ENCODE measurements around the gene MAN1C1.

MAN1C1 gene

DNA sequence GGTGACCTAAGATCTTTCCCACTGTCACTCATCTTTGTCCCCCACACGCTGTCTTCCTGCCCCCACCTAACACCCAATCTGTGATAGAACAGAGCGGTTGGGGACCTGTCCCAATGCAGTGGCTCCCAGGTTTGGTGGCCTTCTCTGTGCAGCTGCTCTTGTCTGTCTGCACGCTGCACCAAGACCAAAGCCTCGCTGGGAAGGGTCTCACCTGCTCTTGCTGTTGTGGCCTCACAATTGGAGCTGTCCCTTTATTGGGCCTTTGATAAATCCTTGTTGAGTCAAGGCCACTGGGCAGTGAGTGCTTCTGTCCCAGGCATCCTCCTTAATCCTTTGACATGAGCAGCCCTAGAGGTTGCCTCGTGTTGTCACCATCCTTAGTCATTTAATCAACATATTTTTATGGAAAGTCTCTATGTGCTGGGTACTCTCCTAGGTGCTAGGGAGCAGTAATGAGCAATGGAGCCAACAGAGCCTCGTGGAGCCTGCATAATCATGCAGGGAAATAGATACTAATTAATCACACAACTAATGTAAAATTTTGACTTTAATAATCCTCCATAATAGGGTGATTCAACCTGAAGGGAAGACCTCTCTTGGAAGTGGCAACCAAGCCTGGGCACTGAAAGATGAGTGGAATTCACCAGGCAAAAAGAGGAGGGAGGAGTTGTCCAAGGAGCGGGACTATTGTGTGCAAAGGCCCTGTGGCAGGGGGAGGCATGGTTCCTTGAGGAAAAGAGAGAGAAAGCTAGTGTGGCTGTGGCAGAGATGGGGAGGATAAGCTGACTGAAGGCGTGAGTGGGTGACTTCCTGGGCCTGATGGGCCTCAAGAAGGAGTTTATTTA lies 57.6 kb downstream of the MAN1C1 start:
- no peak overlapping the region for H3K18ac ChIP-seq (ENCODE audit: low read length)
- no peak overlapping the region for H2BK5ac ChIP-seq (ENCODE audit: low read length)
- no peak overlapping the region for H3K27ac ChIP-seq (ENCODE audit: low read depth, low read length)
- no peak overlapping the region for H3K56ac ChIP-seq (ENCODE audit: low read length)
- no CpG with 5 or more reads among the region's 8 CpGs for WGBS (ENCODE audit: extremely low coverage, insufficient coverage, low lambda C conversion rate)
- H4K5ac ChIP-seq (ENCODE audit: low read length), result no peak overlapping the region
- no peak overlapping the region for H4K8ac ChIP-seq (ENCODE audit: low read depth, low read length)
- H3K4me3 ChIP-seq (ENCODE audit: low read length), result no peak overlapping the region
- DNase-seq, result peak; percentile 23
- no peak overlapping the region for H3K4me2 ChIP-seq (ENCODE audit: low read length)
- no peak overlapping the region for H2AK5ac ChIP-seq (ENCODE audit: low read length)
- no peak overlapping the region for H2BK15ac ChIP-seq (replicated peaks; ENCODE audit: low read depth)
- no peaks in the 10 kb centered on the region for H3K79me2 ChIP-seq (ENCODE audit: control insufficient read depth, insufficient read depth, low read length)
- no peak overlapping the region for H3K9ac ChIP-seq (ENCODE audit: low read length)
- no peaks in the 10 kb centered on the region for H3K79me1 ChIP-seq (ENCODE audit: low read length)
- no peak overlapping the region for H3K23ac ChIP-seq (ENCODE audit: low read length)
- H3K36me3 ChIP-seq (ENCODE audit: control insufficient read depth, insufficient read depth, low read length), result no peaks in the 10 kb centered on the region
- H3K4ac ChIP-seq (ENCODE audit: low read depth, low read length), result no peak overlapping the region
- no peaks in the 10 kb centered on the region for H3K27me3 ChIP-seq (ENCODE audit: insufficient read depth, low read length, poor library complexity)
- peaks cover 3% of the 10 kb centered on the region for H3K4me1 ChIP-seq (ENCODE audit: control insufficient read depth, low read depth, low read length)
- H2BK120ac ChIP-seq (ENCODE audit: low read depth, low read length), result no peak overlapping the region

DNA sequence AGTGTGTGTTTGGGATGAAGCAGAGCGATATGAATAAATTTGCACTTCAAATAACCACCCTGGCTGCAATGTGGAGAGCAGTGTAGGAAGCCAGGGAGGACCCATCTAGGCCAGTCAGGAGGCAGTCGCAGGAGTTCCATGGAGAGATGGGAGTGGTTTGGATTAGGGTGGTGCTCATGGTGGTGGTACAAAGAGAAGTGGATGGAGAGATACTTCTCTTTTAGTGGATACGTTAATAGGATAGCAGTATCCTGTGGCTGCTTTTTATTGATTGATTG lies 58.2 kb downstream of the MAN1C1 start:
- Histone ChIP-seq H3K56ac (ENCODE audit: low read length) (no peak overlapping the region), H2BK5ac (ENCODE audit: low read length) (no peak overlapping the region), H2BK15ac (replicated peaks; ENCODE audit: low read depth) (no peak overlapping the region), H3K36me3 (ENCODE audit: control insufficient read depth, insufficient read depth, low read length) (no peaks in the 10 kb centered on the region), H3K27me3 (ENCODE audit: insufficient read depth, low read length, poor library complexity) (no peaks in the 10 kb centered on the region), H3K79me1 (ENCODE audit: low read length) (no peaks in the 10 kb centered on the region), H3K4ac (ENCODE audit: low read depth, low read length) (no peak overlapping the region), H3K4me2 (ENCODE audit: low read length) (no peak overlapping the region), H3K23ac (ENCODE audit: low read length) (no peak overlapping the region), H3K79me2 (ENCODE audit: control insufficient read depth, insufficient read depth, low read length) (no peaks in the 10 kb centered on the region), H3K18ac (ENCODE audit: low read length) (no peak overlapping the region), H3K4me1 (ENCODE audit: control insufficient read depth, low read depth, low read length) (peaks cover 3% of the 10 kb centered on the region), H3K27ac (ENCODE audit: low read depth, low read length) (no peak overlapping the region), H2BK120ac (ENCODE audit: low read depth, low read length) (no peak overlapping the region), H3K4me3 (ENCODE audit: low read length) (no peak overlapping the region), H3K9ac (ENCODE audit: low read length) (no peak overlapping the region), H2AK5ac (ENCODE audit: low read length) (no peak overlapping the region), H4K5ac (ENCODE audit: low read length) (no peak overlapping the region), H4K8ac (ENCODE audit: low read depth, low read length) (no peak overlapping the region)
- no CpG with 5 or more reads among the region's 3 CpGs for WGBS (ENCODE audit: extremely low coverage, insufficient coverage, low lambda C conversion rate)
- DNase-seq, result no peak

DNA sequence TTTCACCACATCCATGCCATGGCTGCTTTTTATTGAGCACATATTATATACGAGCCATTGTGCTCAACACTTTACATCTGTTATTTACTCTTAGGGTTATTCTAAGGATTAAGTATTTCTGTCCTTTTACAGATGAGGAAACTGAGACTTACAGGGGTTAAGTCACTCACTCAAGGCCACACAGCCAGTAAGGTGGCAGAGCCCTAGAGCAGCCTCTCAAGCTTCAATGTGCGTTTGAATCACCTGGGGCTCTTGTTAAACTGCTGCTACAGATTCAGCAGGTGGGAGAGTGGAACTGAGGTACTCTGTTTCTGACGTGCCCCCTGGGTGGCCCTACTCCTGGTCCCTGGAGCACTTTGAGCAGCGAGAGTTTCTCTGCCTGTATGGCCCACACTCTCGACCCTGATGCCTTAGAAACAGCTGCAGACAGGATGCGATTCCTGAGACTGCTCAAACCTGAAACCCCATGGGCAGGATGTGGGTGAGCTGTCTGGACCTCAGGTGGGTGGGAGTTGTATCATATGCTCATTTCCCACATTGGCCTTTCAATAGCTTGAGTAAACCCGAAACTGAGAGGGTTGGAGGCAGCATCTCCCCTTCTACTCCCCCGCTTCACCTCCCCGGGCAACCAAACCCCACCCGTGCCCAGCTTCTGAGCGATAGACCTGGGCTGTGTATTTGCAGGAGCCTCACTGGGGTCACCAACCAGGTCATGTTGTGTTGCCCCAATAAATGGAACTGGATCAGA lies 59.3 kb downstream of the MAN1C1 start:
- H3K4me1 ChIP-seq (ENCODE audit: control insufficient read depth, low read depth, low read length), result peaks cover 3% of the 10 kb centered on the region
- H3K79me1 ChIP-seq (ENCODE audit: low read length), result no peaks in the 10 kb centered on the region
- no peak overlapping the region for H3K56ac ChIP-seq (ENCODE audit: low read length)
- H3K79me2 ChIP-seq (ENCODE audit: control insufficient read depth, insufficient read depth, low read length), result no peaks in the 10 kb centered on the region
- WGBS (ENCODE audit: extremely low coverage, insufficient coverage, low lambda C conversion rate), result no CpG with 5 or more reads among the region's 11 CpGs
- H2BK5ac ChIP-seq (ENCODE audit: low read length), result no peak overlapping the region
- no peak overlapping the region for H3K4me2 ChIP-seq (ENCODE audit: low read length)
- no peak overlapping the region for H3K23ac ChIP-seq (ENCODE audit: low read length)
- no peaks in the 10 kb centered on the region for H3K36me3 ChIP-seq (ENCODE audit: control insufficient read depth, insufficient read depth, low read length)
- no peaks in the 10 kb centered on the region for H3K27me3 ChIP-seq (ENCODE audit: insufficient read depth, low read length, poor library complexity)
- no peak overlapping the region for H2AK5ac ChIP-seq (ENCODE audit: low read length)
- no peak overlapping the region for H2BK120ac ChIP-seq (ENCODE audit: low read depth, low read length)
- no peak overlapping the region for H3K18ac ChIP-seq (ENCODE audit: low read length)
- H3K9ac ChIP-seq (ENCODE audit: low read length), result no peak overlapping the region
- H4K8ac ChIP-seq (ENCODE audit: low read depth, low read length), result no peak overlapping the region
- no peak overlapping the region for H3K27ac ChIP-seq (ENCODE audit: low read depth, low read length)
- H2BK15ac ChIP-seq (replicated peaks; ENCODE audit: low read depth), result no peak overlapping the region
- H3K4ac ChIP-seq (ENCODE audit: low read depth, low read length), result no peak overlapping the region
- DNase-seq, result no peak
- no peak overlapping the region for H3K4me3 ChIP-seq (ENCODE audit: low read length)
- H4K5ac ChIP-seq (ENCODE audit: low read length), result no peak overlapping the region

DNA sequence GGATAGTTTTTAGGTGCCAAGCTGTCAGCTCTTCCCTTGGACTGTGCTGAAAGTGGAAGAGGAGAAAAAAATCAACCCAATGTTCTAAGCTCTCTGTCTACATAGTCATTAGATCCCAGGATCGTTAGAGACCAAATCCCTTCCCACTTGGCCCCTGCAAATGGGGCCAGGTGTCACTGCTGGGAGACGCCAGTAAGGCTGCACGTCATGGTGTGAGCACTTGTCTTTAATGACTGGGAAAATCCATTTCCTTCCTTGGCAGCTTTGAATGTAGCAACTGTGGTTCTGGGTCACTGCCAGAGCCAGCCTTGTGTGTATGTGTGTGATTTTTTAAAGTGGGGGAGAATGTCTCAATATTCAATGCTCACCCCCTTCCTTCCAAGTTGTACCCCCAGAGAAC lies 59.9 kb downstream of the MAN1C1 start:
- Histone ChIP-seq H3K18ac (ENCODE audit: low read length) (no peak overlapping the region), H3K4me3 (ENCODE audit: low read length) (no peak overlapping the region), H3K27me3 (ENCODE audit: insufficient read depth, low read length, poor library complexity) (no peaks in the 10 kb centered on the region), H2BK120ac (ENCODE audit: low read depth, low read length) (no peak overlapping the region), H3K4me2 (ENCODE audit: low read length) (no peak overlapping the region), H4K5ac (ENCODE audit: low read length) (no peak overlapping the region), H2AK5ac (ENCODE audit: low read length) (no peak overlapping the region), H3K27ac (ENCODE audit: low read depth, low read length) (no peak overlapping the region), H3K56ac (ENCODE audit: low read length) (no peak overlapping the region), H3K36me3 (ENCODE audit: control insufficient read depth, insufficient read depth, low read length) (no peaks in the 10 kb centered on the region), H3K9ac (ENCODE audit: low read length) (no peak overlapping the region), H2BK15ac (replicated peaks; ENCODE audit: low read depth) (no peak overlapping the region), H2BK5ac (ENCODE audit: low read length) (no peak overlapping the region), H3K79me1 (ENCODE audit: low read length) (no peaks in the 10 kb centered on the region), H3K4me1 (ENCODE audit: control insufficient read depth, low read depth, low read length) (peaks cover 3% of the 10 kb centered on the region), H3K23ac (ENCODE audit: low read length) (no peak overlapping the region), H4K8ac (ENCODE audit: low read depth, low read length) (no peak overlapping the region), H3K79me2 (ENCODE audit: control insufficient read depth, insufficient read depth, low read length) (no peaks in the 10 kb centered on the region), H3K4ac (ENCODE audit: low read depth, low read length) (no peak overlapping the region)
- no CpG with 5 or more reads among the region's 3 CpGs for WGBS (ENCODE audit: extremely low coverage, insufficient coverage, low lambda C conversion rate)
- no peak for DNase-seq

DNA sequence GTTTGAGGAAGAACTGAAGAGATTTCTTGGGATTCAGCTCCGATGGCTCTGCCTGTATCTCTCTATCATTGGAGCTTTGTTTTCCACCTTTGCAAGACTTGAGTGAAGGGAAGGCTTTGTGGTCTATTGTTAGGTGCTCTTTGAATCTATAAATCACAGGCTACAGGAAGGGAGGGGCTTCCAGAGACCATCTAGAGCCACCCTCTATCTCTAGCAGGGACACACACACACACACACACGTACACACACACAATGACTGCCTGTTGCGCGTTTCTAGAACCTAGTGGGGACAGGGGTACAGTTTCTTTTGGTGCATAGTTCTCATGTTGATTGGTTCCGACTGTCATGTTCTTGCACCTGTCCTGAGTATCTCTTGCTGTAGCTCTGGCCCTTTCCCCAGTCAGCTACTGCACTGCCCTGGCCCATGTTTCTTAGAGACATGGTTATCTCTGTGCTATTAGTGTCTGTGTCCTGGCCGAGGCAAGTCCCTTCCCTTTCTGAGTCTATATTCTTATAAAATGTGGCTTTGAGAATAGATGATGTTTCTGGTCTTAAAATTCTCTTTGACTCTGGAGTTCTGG lies 60.7 kb downstream of the MAN1C1 start:
- Histone ChIP-seq H3K36me3 (ENCODE audit: control insufficient read depth, insufficient read depth, low read length) (no peaks in the 10 kb centered on the region), H3K4me3 (ENCODE audit: low read length) (no peak overlapping the region), H3K23ac (ENCODE audit: low read length) (no peak overlapping the region), H4K5ac (ENCODE audit: low read length) (no peak overlapping the region), H3K4me2 (ENCODE audit: low read length) (no peak overlapping the region), H3K4me1 (ENCODE audit: control insufficient read depth, low read depth, low read length) (peaks cover 3% of the 10 kb centered on the region), H3K56ac (ENCODE audit: low read length) (no peak overlapping the region), H3K18ac (ENCODE audit: low read length) (no peak overlapping the region), H3K4ac (ENCODE audit: low read depth, low read length) (no peak overlapping the region), H3K27ac (ENCODE audit: low read depth, low read length) (no peak overlapping the region), H2BK120ac (ENCODE audit: low read depth, low read length) (no peak overlapping the region), H3K79me1 (ENCODE audit: low read length) (no peaks in the 10 kb centered on the region), H3K27me3 (ENCODE audit: insufficient read depth, low read length, poor library complexity) (no peaks in the 10 kb centered on the region), H3K79me2 (ENCODE audit: control insufficient read depth, insufficient read depth, low read length) (no peaks in the 10 kb centered on the region), H3K9ac (ENCODE audit: low read length) (no peak overlapping the region), H4K8ac (ENCODE audit: low read depth, low read length) (no peak overlapping the region), H2AK5ac (ENCODE audit: low read length) (no peak overlapping the region), H2BK5ac (ENCODE audit: low read length) (no peak overlapping the region), H2BK15ac (replicated peaks; ENCODE audit: low read depth) (no peak overlapping the region)
- no peak for DNase-seq
- no CpG with 5 or more reads among the region's 6 CpGs for WGBS (ENCODE audit: extremely low coverage, insufficient coverage, low lambda C conversion rate)
